Activated CD4-positive, alpha-beta T cell treated with anti-CD3 and anti-CD28 coated beads, Interleukin-10, Interleukin-2, amounts not matched to agents 100 ng/mL and 50 ng/mL, durations not matched to agents 16 hours and 8 hours (primary cell): ENCODE results near the gene KCNQ1.

Source experiments
- DNase-seq: peaks from one replicate; pipeline ENCODE4 v3.0.0-alpha.2; 2020

KCNQ1 gene

DNA sequence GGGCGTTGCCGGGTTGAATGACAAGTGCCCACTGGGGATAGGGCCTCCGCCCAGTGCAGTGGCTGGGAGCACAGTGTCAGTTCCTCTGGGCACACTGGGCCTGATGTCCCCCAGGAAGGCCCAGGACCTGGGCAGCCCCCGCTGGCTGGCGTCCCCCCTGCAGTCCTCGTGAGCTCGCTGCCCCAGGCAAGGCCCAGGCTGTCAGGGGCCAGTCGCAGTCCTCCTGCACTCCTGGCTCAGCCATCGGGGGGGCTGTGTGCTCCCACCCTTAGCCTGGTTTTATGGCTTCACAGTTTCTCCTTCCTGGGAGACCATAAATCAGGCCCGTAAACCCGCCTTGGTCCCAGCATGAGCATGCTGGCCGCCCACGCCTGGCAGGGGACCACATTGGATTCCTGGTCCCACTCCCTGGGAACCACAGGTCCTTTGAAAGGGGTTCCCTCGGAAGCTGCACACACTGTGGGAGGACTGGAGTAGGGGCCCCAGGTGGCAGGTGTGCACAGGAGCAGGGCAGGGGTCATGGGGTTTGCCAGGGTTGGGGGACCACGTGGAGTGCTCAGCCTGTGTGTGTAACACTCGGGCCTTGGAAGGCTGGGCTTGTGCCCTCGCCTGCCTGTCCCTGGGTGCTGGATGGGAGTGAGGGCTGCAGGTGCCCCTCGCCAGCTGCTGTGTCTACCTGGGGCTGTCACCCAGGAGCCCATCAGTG is 141.4 kb downstream of the KCNQ1 start:
- no peak for DNase-seq

DNA sequence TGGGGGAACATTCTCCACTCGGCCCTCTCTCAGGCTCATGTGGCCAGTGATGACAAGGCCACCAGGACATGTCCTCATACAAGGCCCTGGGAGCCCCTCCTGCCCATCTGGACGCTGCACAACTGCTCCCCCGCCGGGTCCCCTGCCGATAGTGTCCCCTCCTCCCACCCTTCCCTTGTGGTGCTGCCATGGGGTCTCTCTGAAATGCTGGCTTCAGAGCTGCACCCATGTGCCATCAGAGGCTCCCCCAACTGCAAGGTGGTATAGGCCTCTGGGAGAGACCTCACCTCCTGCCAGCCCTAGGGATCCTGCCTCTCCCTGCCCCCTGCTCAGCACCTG is 142.0 kb downstream of the KCNQ1 start:
- DNase-seq, result no peak

DNA sequence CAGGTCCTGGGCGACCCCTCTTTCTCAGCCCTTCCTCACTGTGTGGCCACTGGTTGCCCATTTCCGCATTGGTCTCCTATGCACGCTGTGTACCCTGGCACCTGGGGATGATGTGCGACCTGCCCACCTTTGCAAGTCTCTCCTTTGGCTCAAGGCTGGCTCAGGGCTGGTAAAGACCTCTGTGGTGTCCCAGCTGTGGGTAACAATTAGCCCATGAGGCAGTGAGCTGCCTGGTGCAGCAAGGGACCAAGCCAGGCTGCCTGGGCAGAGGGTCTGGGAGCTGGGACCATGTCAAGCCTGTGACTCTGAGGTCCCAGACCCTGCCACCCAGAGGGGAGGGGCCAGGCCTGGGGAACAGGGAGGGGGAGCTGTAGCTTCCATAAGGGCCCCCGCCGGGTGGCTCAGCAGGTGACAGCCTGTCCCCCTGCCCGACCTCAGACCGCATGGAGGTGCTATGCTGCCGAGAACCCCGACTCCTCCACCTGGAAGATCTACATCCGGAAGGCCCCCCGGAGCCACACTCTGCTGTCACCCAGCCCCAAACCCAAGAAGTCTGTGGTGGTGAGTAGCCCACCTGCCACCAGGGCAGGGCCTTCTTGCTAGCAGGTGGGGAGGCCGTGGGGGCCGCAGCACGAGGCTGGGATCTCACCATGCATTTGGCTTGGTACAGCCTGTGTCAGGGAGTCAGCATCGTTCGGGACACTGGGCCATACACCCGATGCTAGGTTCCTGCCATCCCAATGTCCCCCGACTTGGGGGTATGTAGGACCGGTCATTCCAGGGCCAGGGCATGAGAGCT is 142.5 kb downstream of the KCNQ1 start:
- no peak for DNase-seq

DNA sequence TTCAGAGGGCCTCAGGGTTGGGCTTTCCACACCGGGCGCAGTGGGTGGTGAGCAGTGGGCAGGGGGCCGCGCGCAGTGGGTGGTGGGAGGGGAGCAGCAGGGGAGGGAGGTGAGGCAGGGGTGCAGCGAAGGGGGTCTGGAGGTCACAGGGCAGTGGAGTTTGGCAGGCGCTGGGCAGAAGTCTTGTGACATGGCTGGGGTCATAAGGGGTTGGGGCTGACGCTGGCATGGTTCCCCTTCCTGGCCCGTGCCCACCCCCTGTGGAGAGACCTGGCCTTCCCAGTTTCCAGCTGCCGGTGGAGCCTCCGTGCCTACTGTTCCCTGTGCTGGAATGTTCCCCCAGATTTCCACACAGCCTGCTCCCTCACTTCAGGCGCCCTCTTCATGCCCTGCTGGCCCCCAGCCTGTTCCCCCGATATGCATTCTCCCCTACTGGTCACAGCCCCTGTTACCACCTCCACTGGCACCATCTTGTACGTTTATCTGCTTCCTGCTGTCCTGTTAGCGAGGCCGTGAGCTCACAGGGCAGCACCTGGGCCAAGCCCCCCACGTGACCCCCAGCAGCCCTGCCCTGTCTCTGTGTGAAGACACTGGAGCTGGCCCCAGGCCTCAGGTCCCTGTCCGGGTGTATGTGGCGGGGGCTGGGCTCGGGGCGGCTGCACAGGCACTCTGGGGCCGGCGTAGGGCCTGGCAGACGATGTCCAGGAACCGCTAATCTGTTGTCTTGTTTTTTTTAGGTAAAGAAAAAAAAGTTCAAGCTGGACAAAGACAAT is 143.4 kb downstream of the KCNQ1 start:
- DNase-seq, result no peak

DNA sequence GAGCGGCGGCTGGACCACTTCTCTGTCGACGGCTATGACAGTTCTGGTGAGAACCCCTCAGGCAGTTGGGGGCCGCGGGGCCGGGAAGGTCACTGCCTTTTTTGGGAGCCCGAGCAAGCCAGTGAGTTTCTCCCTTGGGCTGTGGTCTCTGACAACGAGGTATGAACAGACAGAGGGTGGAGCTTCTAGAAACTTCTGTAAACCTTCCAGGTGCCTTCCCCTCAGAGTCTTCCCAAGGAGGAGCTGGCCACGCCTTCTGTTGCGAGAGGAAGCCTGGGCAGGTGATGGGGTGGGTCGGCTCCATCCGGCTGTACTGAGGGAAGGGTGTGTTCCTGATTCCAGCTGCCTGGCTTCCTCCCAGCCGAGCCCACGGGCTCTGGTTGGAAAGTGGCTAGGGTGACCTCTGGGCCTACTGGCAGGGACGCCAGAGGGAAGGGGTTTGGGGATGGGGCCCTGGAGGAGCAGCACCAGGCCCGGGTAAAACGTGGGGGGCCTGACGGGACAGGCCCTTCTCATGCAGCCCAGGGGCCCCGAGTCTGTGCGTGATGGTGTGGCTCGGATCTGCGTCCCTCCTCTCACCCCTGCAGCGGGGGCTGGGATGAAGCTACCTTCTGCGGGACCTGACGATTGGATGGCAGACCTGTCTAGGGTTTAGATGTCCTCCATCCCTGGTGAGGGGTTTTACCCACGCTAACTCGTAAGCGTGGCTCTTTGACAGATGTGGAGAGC is 144.2 kb downstream of the KCNQ1 start:
- no peak for DNase-seq

DNA sequence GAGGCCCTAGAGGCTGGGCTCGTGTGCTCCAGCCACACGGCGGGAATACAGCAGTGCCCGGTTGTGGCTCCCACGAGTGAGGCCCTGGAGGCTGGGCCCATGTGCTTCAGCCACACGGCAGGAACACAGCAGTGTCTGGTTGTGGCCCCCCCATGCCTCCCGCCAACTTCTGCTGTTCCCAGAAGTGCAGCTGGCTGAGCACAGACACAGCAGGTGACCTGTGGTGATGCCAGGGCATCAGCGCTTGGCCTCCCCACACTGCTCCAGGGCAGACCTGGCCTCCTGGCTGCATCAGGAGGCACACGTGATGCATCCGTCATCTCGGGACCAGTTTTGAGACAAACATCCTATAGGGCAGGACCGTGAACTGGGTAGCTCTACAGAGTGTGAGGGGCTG is 144.7 kb downstream of the KCNQ1 start:
- no peak for DNase-seq

DNA sequence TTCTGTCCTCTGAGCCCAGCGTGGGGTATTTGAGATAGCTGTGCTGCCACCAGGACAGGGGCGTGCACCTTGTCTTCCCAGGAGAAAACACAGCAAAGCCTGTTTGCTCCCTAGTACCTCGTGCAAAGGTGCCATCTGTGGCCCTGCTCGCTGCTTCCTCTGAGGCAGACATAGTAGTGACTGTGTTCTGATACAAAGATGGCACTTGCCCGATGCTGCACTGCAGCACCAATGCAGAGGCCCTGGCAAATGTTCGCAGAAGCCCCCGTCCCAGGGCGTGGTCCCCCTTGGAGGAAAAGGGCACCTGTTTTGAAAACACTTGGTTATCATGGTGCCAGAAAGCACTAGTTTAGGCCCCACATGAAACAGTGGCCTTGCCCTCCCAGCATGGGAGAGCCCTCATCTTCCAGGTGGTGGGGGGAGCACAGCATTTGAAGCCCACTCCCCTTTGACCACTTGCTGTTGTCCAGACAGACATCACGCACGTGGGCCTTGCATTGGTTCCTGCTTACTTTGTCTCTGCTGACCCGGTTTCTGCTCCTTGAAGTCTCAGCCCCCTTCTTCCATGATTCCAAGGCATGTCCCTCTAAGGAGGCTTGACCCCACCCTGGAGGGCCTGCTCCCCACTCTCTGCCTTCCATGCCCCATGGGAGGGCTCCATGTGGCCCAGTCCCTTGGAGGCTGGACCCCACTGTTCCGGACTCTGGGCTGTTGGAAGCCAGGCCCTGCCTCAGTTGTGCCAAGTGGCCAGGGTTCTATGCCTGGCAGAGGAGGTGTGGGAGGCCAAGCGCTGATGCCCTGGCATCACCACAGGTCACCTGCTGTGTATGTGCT is 145.5 kb downstream of the KCNQ1 start:
- no peak for DNase-seq

DNA sequence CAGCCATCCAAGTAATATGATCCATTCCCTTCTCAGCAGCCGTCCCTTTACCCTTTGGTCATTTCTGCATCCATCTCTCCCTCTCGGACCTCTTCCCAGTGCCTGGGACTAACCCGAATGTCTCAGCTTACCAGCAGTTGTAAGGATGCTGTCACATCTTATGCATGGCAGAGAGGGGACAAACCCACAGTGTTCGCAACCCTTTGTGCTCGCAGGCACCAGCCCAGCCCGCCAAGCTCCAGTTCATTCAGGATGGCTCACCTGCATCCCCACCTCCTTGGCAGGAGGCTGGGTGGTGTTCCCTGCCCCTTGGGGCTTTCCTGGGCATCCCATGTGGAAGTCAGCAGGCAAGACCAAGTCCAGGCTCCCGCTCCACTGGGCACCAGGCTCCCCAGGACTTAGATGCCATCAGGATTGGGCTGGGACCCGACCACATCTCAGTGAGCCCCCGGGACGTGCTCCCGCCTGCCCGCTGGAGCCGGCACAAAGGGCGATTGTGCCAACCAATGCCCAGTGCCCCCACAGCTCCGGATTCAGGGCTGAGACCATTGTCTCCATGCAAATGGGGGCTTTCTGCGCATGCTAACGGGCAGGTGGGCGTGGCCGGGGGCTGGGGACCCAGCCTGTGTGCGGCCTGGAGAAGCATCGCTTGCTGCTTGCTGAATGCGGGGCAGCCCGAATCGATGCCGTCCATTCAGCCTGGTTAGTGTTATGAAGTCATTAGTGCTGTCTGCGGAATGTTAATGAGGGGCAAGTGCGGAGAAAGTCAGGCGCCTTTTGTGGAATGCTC is 146.4 kb downstream of the KCNQ1 start:
- DNase-seq, result no peak

DNA sequence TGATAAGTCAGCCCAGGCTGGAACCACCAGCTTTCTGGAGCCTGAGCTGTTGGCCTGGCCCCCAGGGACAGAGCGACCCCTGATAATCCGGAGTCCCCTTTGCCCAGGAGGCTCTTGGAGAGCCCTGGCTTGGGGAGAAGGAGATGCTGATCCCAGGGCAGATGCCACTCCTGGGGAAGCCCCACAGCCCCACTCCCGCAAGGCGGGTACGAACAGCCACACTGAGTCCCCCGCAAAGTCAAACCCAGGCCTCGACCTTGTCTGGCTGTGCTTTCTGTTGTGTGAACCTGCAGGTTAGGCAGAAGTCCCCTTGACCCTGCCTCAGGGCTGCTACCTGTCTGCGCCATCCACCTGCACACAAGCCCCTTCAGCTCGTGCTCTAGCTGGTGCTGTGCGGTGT is 147.0 kb downstream of the KCNQ1 start:
- DNase-seq, result no peak

DNA sequence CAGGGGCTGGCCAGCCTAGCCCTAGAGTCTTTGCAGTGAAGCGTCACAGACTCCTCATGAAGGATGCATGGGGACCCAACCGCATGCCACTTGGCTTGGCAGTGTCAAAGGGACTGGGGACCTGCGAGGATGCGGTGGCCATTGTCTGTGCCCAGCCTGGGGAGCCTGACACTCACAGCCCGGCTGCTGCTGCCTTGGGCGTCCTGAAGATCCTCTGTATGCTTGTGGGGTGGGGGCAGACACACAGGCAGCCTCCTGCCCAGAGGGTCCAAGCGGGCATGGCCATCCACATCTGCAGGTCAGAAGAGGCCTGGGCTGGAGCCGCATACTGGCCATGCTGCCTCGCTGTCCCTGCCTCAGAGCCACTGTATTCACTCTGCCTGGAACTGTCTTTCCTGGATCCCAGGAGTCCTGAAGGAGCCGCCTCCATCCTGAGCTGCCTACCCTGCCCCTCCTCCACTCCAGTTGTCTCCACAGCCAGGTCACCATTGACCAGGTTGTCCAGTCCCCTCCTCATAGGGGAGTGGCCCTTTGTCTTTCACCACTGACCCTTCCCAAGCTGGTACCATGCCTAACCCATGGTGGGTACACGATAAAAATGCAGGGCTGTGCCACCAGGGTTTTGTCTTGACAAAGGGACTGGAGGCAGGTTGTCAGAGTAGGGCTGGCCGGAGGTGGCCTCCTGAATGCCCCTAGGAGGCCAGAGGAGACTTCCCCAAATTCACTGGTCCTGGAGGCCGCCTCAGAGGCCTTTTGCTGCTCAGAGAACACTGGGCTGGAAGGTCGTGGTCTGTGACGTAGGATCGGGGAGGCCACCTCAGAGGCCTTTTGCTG is 148.0 kb downstream of the KCNQ1 start:
- DNase-seq, result no peak

DNA sequence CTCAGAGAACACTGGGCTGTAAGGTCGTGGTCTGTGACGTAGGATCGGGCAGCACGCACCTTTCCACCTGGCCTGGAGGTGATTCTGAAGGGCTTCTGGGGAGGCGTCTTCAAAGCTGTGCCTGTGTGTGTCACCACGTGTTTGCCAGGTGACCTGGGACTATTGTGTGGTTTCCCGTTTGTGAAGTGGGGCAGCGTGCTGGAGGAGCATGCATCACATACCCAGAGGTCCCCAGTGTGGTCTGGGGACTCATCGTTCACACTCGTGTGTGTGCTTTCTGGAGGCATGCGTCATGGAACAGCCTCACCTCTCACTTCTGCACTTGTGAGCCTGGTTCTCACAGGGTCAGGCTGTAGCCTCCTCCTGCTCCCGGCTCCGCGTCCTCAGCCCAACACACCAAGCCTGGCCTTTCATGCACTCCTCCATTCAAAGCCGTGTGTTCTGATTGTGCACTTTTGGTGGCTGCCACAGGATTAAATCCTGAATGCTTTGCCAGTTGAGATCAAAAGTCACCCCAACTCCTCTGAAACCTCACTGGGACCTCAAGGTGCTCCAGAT is 148.7 kb downstream of the KCNQ1 start:
- no peak for DNase-seq

DNA sequence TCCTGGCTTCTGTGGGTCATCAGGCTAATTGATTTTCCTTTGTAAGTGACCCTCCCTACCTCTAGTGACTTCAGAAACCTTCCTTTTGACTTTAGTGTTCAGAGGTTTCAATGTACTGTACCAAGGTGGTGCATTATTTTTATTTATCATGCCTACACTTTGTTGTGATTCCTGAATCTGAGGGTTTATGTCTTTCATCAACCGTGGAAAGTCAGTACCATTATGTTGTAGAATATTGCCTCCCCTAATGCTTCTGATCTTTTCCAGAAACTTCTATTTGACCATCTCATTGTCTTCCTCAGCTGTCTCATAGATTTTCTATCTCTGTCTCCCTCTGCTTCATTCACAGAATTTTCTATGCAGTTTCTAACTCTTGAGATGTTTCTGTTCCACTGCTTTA is 149.5 kb downstream of the KCNQ1 start:
- DNase-seq, result no peak

DNA sequence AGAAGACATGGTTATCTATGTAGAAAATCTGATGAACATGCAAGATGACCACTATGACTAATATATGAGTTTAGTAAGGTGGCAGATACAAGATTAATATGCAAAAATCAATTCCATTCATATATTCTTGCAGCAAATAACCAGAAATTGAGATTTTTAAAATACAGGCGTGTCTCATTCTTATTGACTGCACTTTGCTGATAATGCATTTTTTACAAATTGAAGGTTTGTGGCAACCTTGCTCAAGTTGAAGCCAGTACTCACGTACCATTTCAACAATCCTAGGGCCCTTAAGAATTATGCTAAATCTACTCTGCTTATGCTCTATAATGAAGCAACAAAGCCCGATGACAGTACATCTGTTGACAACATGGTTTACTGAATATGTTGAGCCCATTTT is 150.4 kb downstream of the KCNQ1 start:
- DNase-seq, result no peak

DNA sequence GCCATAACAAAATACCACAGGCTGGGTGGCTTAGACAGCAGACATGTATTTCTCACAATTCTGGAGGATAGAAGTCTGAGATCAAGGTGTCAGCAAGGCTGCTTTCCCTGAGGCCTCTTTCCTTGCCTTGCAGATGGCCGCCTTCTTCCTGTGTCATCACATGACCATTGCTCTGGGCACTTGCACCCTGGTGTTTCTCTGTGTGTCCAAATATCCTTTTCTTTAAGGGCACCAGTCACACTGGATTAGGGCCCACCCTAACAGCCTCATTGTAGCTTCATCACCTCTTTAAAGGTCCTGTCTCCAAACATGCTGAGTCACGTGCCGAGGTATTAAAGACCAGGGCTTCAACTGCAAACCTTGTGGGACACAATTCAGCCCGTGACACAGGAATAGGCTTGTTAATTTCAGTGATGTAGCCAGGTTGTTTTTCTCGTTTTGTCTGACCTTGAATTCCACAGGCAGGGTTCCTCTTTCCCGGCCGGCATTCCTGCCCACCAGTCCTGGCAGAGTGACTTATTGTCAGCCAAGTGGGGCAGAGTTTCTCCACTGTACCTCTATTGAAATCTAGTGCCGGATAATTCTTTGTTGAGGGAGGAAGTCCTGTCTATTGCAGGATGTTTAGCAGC is 154.9 kb downstream of the KCNQ1 start:
- DNase-seq, result no peak

DNA sequence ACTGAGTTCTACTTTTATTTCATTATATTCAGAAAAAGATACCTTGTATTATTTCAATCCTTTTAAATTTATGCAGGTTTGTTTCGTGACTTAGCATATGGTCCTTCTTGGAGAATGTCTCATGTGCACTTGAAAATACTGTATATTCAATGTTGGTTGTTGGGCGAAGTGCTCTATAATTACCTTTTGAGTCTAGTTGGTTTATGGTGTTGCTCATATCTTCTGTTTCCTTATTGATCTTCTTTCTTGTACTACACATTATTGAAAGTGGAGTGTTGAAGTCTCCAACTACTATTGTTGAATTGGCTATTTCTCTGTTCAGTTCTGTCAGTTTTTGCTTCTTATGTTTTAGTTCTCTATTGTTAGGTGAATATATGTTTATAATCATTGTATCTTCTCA is 164.5 kb downstream of the KCNQ1 start:
- no peak for DNase-seq

DNA sequence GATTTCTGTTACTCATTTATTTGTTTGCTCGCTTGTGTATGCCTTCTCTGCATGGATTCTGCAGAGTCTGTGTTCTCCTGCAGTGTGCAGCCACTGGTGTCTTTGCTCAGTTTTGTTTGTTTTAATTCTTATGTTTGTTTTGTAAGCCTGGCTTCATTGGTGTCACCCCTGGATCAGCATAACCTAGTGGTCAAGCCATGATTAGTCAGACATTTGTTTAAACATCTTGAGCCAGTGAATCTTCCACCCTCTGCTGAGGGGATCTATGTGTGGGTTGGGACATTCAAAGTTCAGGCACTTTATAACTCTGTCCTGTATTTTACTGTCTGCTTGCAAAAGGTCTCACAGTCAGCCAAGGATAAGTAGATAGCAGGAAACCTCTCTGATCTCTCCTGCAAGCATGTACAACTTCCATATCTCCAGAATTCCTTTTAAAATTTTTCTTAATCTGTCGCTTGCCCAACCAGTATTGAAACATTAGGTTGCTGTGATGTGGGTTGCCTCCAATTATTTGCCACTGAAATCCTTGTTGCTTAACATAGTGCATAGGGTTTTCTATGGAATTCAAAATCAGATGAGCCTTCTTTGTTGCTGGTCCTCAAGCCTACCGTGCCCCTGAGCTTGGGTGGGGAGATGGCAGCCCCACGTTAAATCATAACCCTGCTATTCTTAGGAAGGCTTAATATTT is 168.2 kb downstream of the KCNQ1 start:
- DNase-seq, result no peak

DNA sequence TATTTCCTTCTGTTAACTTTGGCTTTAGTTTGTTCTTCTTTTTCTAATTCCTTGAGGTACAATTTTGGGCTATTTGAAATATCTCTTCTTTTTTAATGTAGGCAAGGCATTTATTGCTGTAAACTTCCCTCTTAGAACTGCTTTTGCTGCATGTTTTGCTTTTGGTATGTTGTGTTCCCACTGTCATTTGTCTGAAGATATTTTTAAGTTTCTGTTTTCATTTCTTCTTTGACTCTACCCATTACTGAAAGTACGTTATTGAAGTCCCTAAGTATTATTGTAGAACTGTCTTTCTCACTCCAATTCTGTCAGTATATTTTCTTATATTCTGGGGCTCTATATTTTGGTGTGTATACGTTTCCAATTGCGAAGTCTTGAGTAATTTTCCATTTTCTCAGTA is 177.1 kb downstream of the KCNQ1 start:
- no peak for DNase-seq

DNA sequence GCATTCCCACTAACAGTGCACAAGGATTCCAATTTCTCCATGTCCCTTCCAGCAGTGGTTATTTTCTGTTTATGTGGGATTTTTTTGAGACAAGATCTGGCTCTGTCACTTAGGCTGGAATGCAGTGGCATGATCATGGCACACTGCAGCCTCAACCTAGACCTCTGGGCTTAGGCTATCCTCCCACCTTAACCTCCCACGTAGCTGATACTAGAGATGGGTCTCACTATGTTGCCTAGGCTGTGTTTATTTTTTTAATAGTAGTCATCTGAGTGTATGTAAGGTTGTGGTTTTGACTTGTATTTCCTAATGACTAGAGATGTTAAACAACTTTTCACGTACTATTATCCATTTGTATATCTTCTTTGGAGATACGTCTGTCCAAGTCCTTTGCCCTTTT is 180.4 kb downstream of the KCNQ1 start:
- no peak for DNase-seq

DNA sequence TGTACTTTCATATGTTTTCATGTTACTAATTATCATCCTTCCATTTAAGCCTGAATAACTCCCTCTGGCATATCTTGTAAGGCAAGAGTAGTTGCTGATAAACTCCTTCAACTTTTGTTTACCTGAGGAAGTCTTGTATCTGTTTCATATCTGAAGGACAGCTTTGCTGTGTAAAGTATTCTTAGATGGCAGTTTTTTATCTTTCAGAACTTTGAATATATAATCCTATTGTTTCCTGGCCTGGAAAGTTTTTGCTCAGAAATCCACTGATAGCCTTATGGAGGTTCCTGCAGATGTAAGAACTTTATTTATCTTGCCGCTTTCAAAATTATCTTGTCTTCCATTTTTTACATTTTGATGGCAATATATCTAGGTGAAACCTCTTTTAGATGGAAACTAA is 185.9 kb downstream of the KCNQ1 start:
- DNase-seq, result no peak
